ENCODE measurements around the gene TMEM186.
"Not testable (repeated sequence)": the region's sequence is repeated elsewhere in the genome, so short reads cannot be mapped to it uniquely, and the experiment has no call there.

The TMEM186 gene

GRCh38 chr16:8808613-8809353 is 11.3 kb upstream of the TMEM186 start:
- no peak for DNase-seq

GRCh38 chr16:8808009-8808408 is 10.6 kb upstream of the TMEM186 start:
- no peak for DNase-seq

GRCh38 chr16:8807189-8807588 is 9.8 kb upstream of the TMEM186 start:
- no peak for DNase-seq

- DNase-seq = no peak
Observed at GRCh38 chr16:8806272-8806983, 9.0 kb upstream of the TMEM186 start.

- no peak for DNase-seq
Observed at GRCh38 chr16:8804313-8804712, 6.9 kb upstream of the TMEM186 start.

GRCh38 chr16:8803733-8804132 is 6.3 kb upstream of the TMEM186 start:
- not testable (repeated sequence) for DNase-seq

- no peak for DNase-seq
Observed at GRCh38 chr16:8801701-8802100, 4.3 kb upstream of the TMEM186 start.

- no peak for DNase-seq
Observed at GRCh38 chr16:8798535-8799157, 1.2 kb upstream of the TMEM186 start.

- DNase-seq = no peak
Observed at GRCh38 chr16:8798174-8798527, 712 bp upstream of the TMEM186 start.

- DNase-seq = no peak
Observed at GRCh38 chr16:8796469-8797363, 723 bp downstream of the TMEM186 start.

- DNase-seq = no peak
Observed at GRCh38 chr16:8795818-8796217, 1.6 kb downstream of the TMEM186 start.

GRCh38 chr16:8795091-8795490 is 2.3 kb downstream of the TMEM186 start:
- DNase-seq = no peak

- DNase-seq = no peak
Observed at GRCh38 chr16:8788578-8789172, 8.8 kb downstream of the TMEM186 start.

- DNase-seq = not testable (repeated sequence)
Observed at GRCh38 chr16:8786316-8786715, 11.1 kb downstream of the TMEM186 start.

- no peak for DNase-seq
Observed at GRCh38 chr16:8785408-8785807, 12.0 kb downstream of the TMEM186 start.

- no peak for DNase-seq
Observed at GRCh38 chr16:8782673-8783072, 14.8 kb downstream of the TMEM186 start.

GRCh38 chr16:8781797-8782196 is 15.6 kb downstream of the TMEM186 start:
- DNase-seq = no peak

- no peak for DNase-seq
Observed at GRCh38 chr16:8777217-8777616, 20.2 kb downstream of the TMEM186 start.

GRCh38 chr16:8776129-8776584 is 21.3 kb downstream of the TMEM186 start:
- no peak for DNase-seq

- DNase-seq = no peak
Observed at GRCh38 chr16:8775359-8775758, 22.1 kb downstream of the TMEM186 start.

- DNase-seq = no peak
Observed at GRCh38 chr16:8774208-8774607, 23.2 kb downstream of the TMEM186 start.

GRCh38 chr16:8773537-8773936 is 23.9 kb downstream of the TMEM186 start:
- DNase-seq = no peak

GRCh38 chr16:8768692-8769091 is 28.7 kb downstream of the TMEM186 start:
- no peak for DNase-seq

All from NCI-H187 treated with DMSO at 0.1 percent for 48 hours (cell line).